A673 (cell line): ENCODE data around the gene PSMD3. TPM values are rescaled to one million over a fixed set of nuclear protein-coding genes. Genes with fewer than 3 reads are reported as not detected.

Source experiments
- BruUV-seq: library from RNA; stranded (reverse); fragments of 400-500 nt; replicated peaks from 2 replicates; lab custom pipeline; 2021; lab: Mats Ljungman, UMichigan
- CTCF ChIA-PET: fragments of 300-600 bp; sonication (Branson Sonifier 250); formaldehyde crosslinking; loops from one replicate; lab custom pipeline; 2022; ENCODE audit warnings: antibody characterized with exemption; lab: Charles Lee
- POLR2A ChIA-PET: fragments of 300-600 bp; sonication (Branson Sonifier 250); formaldehyde crosslinking; loops from one replicate; lab custom pipeline; 2022; ENCODE audit warnings: antibody characterized with exemption; ENCODE audit not compliant: low non-redundant PET; lab: Charles Lee
- DNase-seq: peaks from one replicate; pipeline ENCODE4 v3.0.0-alpha.2; 2015; ENCODE audit warnings: low spot score
- H3K27ac ChIP-seq: fragments of 200-600 bp; sonication (generic); 2 replicates; pipeline ENCODE4 v1.5.1; 2016; ENCODE audit warnings: mixed run types, low read depth, mild to moderate bottlenecking, mixed read lengths, antibody characterized with exemption, low read length; ENCODE audit not compliant: poor library complexity, severe bottlenecking
- H3K27me3 ChIP-seq: fragments of 200-600 bp; sonication (generic); replicated peaks from 2 replicates; pipeline ENCODE4 v1.6.1; 2017; ENCODE audit warnings: mixed run types, low read depth, mild to moderate bottlenecking, mixed read lengths, antibody characterized with exemption, low read length; ENCODE audit not compliant: insufficient read depth, poor library complexity
- H3K36me3 ChIP-seq: fragments of 200-600 bp; sonication (generic); 2 replicates; pipeline ENCODE4 v1.6.1; 2016; ENCODE audit warnings: mixed run types, mild to moderate bottlenecking, mixed read lengths, antibody characterized with exemption, low read length; ENCODE audit not compliant: insufficient read depth, poor library complexity, severe bottlenecking
- H3K4me1 ChIP-seq: fragments of 200-600 bp; sonication (generic); 2 replicates; pipeline ENCODE4 v1.6.1; 2017; ENCODE audit warnings: mixed run types, mild to moderate bottlenecking, mixed read lengths, antibody characterized with exemption, low read length; ENCODE audit not compliant: insufficient read depth, poor library complexity, severe bottlenecking
- H3K4me3 ChIP-seq: fragments of 200-600 bp; sonication (generic); 2 replicates; pipeline ENCODE4 v1.5.1; 2016; ENCODE audit warnings: low read depth, mixed run types, mild to moderate bottlenecking, mixed read lengths, low read length; ENCODE audit not compliant: poor library complexity, severe bottlenecking
- H3K9me3 ChIP-seq: fragments of 200-600 bp; sonication (generic); 2 replicates; pipeline ENCODE4 v1.6.1; 2016; ENCODE audit warnings: mixed run types, low read depth, mild to moderate bottlenecking, mixed read lengths, antibody characterized with exemption, low read length; ENCODE audit not compliant: poor library complexity, severe bottlenecking
- EZH2 ChIP-seq: fragments of 200-600 bp; sonication (generic); IDR thresholded peaks from 2 replicates; pipeline ENCODE4 v1.6.1; 2017; ENCODE audit warnings: borderline replicate concordance, low read depth, mild to moderate bottlenecking, mixed read lengths, antibody characterized with exemption, low read length; ENCODE audit not compliant: poor library complexity, severe bottlenecking
- intact Hi-C: fragments of 100-400 bp; cut with micrococcal nuclease; formaldehyde crosslinking; loops from one replicate; pipeline ENCODE4 v1.10.0; 2022; ENCODE audit not compliant: unreplicated experiment
- total RNA-seq: library from RNA; stranded (reverse); gene quantifications from 2 replicates; pipeline ENCODE4 v1.2.3, GENCODE V29; 2021
- TF ChIP-seq, protein P1 (sequence below): fragments of 300-800, 200-600 bp; sonication (generic); conservative IDR thresholded peaks from 2 replicates; pipeline ENCODE4 v1.5.1; 2017; ENCODE audit warnings: low read depth, mild to moderate bottlenecking, antibody characterized with exemption, low read length, moderate library complexity, mixed read lengths

The PSMD3 gene
- total RNA-seq, 1 experiment from 2014 or later: 161 TPM

DNA sequence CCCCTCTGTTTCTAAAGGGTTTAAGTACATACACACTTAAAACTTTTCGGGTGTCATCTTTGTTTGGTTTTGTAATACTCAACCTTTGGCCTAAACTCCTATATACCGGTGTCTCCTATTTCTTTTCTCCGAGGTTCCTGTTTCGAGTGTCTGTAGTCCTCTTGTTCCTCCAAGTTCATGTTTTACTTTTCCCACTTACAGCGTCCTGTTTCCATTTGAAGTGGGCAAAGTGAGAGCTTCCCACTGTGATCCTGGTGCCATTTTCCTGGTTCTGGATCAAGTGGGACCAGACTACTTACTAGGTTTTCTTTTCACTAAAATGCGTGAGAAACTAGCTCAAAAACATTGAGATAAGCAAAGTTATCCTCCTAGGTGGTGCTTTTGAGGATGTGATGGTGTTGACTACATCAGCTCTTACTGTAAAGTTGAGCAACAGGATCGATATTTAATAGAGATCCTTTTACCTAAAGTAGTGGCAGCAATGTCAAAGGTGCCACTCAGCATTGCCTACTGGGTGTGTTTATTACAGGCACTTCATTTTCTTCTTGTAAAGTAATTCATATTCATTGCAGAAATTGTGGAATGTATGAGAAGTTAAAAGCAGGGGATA lies 1.3 kb downstream of the PSMD3 start:
- H3K27ac ChIP-seq: peak overlapping the region; percentile 97
- BruUV-seq: no TSS peak
- no peaks in the 10 kb centered on the region for H3K27me3 ChIP-seq
- peaks cover 24% of the 10 kb centered on the region for H3K36me3 ChIP-seq
- DNase-seq: no peak
- no peaks in the 10 kb centered on the region for H3K4me1 ChIP-seq
- TF ChIP-seq EZH2: no peak
- TF ChIP-seq, protein P1, sequence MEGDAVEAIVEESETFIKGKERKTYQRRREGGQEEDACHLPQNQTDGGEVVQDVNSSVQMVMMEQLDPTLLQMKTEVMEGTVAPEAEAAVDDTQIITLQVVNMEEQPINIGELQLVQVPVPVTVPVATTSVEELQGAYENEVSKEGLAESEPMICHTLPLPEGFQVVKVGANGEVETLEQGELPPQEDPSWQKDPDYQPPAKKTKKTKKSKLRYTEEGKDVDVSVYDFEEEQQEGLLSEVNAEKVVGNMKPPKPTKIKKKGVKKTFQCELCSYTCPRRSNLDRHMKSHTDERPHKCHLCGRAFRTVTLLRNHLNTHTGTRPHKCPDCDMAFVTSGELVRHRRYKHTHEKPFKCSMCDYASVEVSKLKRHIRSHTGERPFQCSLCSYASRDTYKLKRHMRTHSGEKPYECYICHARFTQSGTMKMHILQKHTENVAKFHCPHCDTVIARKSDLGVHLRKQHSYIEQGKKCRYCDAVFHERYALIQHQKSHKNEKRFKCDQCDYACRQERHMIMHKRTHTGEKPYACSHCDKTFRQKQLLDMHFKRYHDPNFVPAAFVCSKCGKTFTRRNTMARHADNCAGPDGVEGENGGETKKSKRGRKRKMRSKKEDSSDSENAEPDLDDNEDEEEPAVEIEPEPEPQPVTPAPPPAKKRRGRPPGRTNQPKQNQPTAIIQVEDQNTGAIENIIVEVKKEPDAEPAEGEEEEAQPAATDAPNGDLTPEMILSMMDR: no peak
- H3K9me3 ChIP-seq: no peaks in the 10 kb centered on the region
- peak overlapping the region; percentile 80 for H3K4me3 ChIP-seq
- intact Hi-C loops: no loop called here
- ChIA-PET CTCF (no interaction called here), POLR2A (interaction anchor here (0.6 kb wide), 1 partner anchor 99 kb away, joined by 9 read pairs; no protein-coding TSS in a partner anchor)

GRCh38 chr17:39988206-39988810 lies 7.7 kb downstream of the PSMD3 start:
- no peak for TF ChIP-seq EZH2
- TF ChIP-seq, protein P1: no peak
- H3K4me3 ChIP-seq: no peak overlapping the region
- H3K27me3 ChIP-seq: no peaks in the 10 kb centered on the region
- no peak for DNase-seq
- peaks cover 72% of the 10 kb centered on the region for H3K36me3 ChIP-seq
- BruUV-seq: no TSS peak
- H3K4me1 ChIP-seq: no peaks in the 10 kb centered on the region
- POLR2A ChIA-PET: no interaction called here
- intact Hi-C loops: no loop called here
- H3K27ac ChIP-seq: no peak overlapping the region
- CTCF ChIA-PET: no interaction called here
- H3K9me3 ChIP-seq: no peaks in the 10 kb centered on the region

DNA sequence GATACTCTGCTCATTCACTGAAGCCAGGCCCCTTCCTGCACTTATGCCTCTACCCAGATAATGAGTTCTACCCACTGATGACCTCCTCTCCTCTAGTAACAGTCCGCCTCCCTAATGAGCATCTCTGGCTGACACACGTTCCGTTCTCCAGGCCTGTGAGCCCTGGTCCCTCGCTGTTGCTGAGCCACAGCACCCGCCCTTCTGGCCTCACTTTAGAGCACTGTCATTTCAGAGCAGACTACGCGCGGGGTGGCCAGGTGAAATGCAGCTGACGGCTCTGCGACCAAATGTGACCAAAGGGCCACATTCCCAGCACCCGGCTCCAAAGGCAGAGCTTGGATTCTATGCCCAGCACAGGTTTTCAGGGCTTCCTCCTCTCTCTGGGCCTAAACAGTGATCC lies 13.8 kb downstream of the PSMD3 start:
- no peak overlapping the region for H3K4me3 ChIP-seq
- intact Hi-C loops: no loop called here
- CTCF ChIA-PET: no interaction called here
- BruUV-seq: no TSS peak
- H3K9me3 ChIP-seq: no peaks in the 10 kb centered on the region
- no peak for DNase-seq
- no peaks in the 10 kb centered on the region for H3K27me3 ChIP-seq
- peaks cover 51% of the 10 kb centered on the region for H3K36me3 ChIP-seq
- POLR2A ChIA-PET: no interaction called here
- no peaks in the 10 kb centered on the region for H3K4me1 ChIP-seq
- TF ChIP-seq, protein P1: no peak
- TF ChIP-seq EZH2: no peak
- H3K27ac ChIP-seq: no peak overlapping the region
